ENCODE data around the gene PIGBOS1. TPM values are rescaled to one million over a fixed set of nuclear protein-coding genes. Genes with fewer than 3 reads are reported as not detected.

Gene PIGBOS1
- total RNA-seq, 4 donors from 2014 or later, result 4.1 to 17.8 (median 8.9) TPM

GRCh38 chr15:55344206-55344605 lies 25.3 kb upstream of the PIGBOS1 start:
- H3K36me3 ChIP-seq, result peaks cover 20% of the 10 kb centered on the region
- TF ChIP-seq POLR2A (IDR thresholded peaks at IDR 0.05) (no peak), POLR2AphosphoS5 (IDR thresholded peaks at IDR 0.05) (no peak), CTCF (IDR thresholded peaks at IDR 0.05) (no peak), EP300 (IDR thresholded peaks at IDR 0.05) (no peak)
- H3K27ac ChIP-seq, result no peak overlapping the region
- WGBS, result 56% methylated on average over 2 of the region's 2 CpGs
- H3K27me3 ChIP-seq, result no peaks in the 10 kb centered on the region
- no peak for DNase-seq (ENCODE audit: low spot score in 2 of 2)
- no peaks in the 10 kb centered on the region for H3K9me3 ChIP-seq
- H3K4me3 ChIP-seq, result no peak overlapping the region
- peaks cover 6% of the 10 kb centered on the region for H3K4me1 ChIP-seq

- Histone ChIP-seq H3K27ac (no peak overlapping the region), H3K4me1 (peaks cover 6% of the 10 kb centered on the region), H3K27me3 (no peaks in the 10 kb centered on the region), H3K9me3 (no peaks in the 10 kb centered on the region), H3K36me3 (peaks cover 21% of the 10 kb centered on the region), H3K4me3 (no peak overlapping the region)
- 10% methylated on average over 2 of the region's 2 CpGs for WGBS
- TF ChIP-seq CTCF (IDR thresholded peaks at IDR 0.05), result no peak
- TF ChIP-seq EP300 (IDR thresholded peaks at IDR 0.05), result no peak
- no peak for TF ChIP-seq POLR2A (IDR thresholded peaks at IDR 0.05)
- no peak for TF ChIP-seq POLR2AphosphoS5 (IDR thresholded peaks at IDR 0.05)
- DNase-seq (ENCODE audit: low spot score in 2 of 2), result no peak
These were observed 24.2 kb upstream of the PIGBOS1 start for GRCh38 chr15:55343168-55343567.

DNA sequence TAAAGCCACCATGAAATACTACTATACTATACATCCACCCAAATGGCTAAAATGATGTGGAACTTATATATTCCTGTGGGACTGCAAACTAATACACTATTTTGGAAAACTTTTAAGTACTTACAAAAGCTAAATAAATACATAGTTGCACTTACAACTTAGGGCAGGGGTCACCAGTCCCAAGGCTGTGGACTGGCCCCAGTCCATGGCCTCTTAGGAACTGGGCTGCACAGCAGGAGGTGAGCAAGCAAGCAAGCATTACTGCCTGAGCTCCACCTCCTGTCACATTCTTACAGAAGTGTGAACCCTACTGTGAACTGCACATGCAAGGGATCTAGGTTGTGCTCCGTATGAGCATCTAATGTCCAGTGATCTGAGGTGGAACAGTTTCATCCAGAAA lies 18.2 kb upstream of the PIGBOS1 start:
- WGBS, result 100% methylated on average over 1 of the region's 1 CpG
- Histone ChIP-seq H3K4me1 (no peaks in the 10 kb centered on the region), H3K4me3 (no peak overlapping the region), H3K36me3 (peaks cover 37% of the 10 kb centered on the region), H3K27me3 (no peaks in the 10 kb centered on the region), H3K27ac (no peak overlapping the region), H3K9me3 (no peaks in the 10 kb centered on the region)
- DNase-seq (ENCODE audit: low spot score in 2 of 2), result no peak
- TF ChIP-seq CTCF (IDR thresholded peaks at IDR 0.05) (no peak), EP300 (IDR thresholded peaks at IDR 0.05) (no peak), POLR2A (IDR thresholded peaks at IDR 0.05) (no peak), POLR2AphosphoS5 (IDR thresholded peaks at IDR 0.05) (no peak)

DNA sequence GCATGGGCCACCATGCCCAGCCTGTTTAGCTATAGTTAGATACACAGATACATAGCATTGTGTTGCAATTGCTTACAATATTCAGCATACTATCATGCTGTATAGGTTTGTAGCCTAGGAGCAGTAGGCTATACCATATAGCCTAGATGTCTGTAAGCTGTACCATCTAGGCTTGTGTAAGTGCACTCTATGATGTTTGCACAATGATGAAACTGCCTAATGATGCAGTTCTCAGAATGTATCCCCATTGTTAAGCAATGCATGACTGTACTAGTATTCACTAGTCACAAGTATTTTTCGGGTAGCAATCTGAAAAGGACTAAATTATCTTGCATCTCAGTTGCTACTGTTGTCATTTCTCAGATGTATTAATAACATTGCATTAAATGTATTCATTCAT lies 16.1 kb upstream of the PIGBOS1 start:
- TF ChIP-seq CTCF (IDR thresholded peaks at IDR 0.05) (no peak), POLR2A (IDR thresholded peaks at IDR 0.05) (no peak), EP300 (IDR thresholded peaks at IDR 0.05) (no peak), POLR2AphosphoS5 (IDR thresholded peaks at IDR 0.05) (no peak)
- no peaks in the 10 kb centered on the region for H3K9me3 ChIP-seq
- no peak overlapping the region for H3K27ac ChIP-seq
- H3K4me3 ChIP-seq, result no peak overlapping the region
- H3K4me1 ChIP-seq, result no peaks in the 10 kb centered on the region
- DNase-seq (ENCODE audit: low spot score in 2 of 2), result no peak
- WGBS, result 100% methylated on average over 1 of the region's 1 CpG
- H3K36me3 ChIP-seq, result peaks cover 45% of the 10 kb centered on the region
- no peaks in the 10 kb centered on the region for H3K27me3 ChIP-seq

- H3K36me3 ChIP-seq, result peaks cover 48% of the 10 kb centered on the region
- no peak overlapping the region for H3K27ac ChIP-seq
- no peaks in the 10 kb centered on the region for H3K27me3 ChIP-seq
- no peaks in the 10 kb centered on the region for H3K4me1 ChIP-seq
- TF ChIP-seq POLR2AphosphoS5 (IDR thresholded peaks at IDR 0.05) (no peak), POLR2A (IDR thresholded peaks at IDR 0.05) (no peak), EP300 (IDR thresholded peaks at IDR 0.05) (no peak), CTCF (IDR thresholded peaks at IDR 0.05) (no peak)
- H3K9me3 ChIP-seq, result no peaks in the 10 kb centered on the region
- 96% methylated on average over 5 of the region's 5 CpGs for WGBS
- no peak overlapping the region for H3K4me3 ChIP-seq
- no peak for DNase-seq (ENCODE audit: low spot score in 2 of 2)
These were observed 15.4 kb upstream of the PIGBOS1 start for GRCh38 chr15:55334371-55334770.
